OCI-LY3 (cell line): ENCODE measurements around the gene HIPK2.

Experiments
- H2AFZ ChIP-seq: fragments of 200-600, 300-600 bp; shearing (Covaris generic); 2 replicates; pipeline ENCODE4 v1.6.0; 2014; ENCODE audit warnings: antibody characterized with exemption, low read depth, low read length
- H3K27ac ChIP-seq: fragments of 200-600, 300-600 bp; sonication (generic); 2 replicates; pipeline ENCODE4 v1.5.1; 2014; ENCODE audit warnings: mild to moderate bottlenecking, low read length, moderate library complexity, mixed read lengths
- H3K27me3 ChIP-seq: fragments of 200-600, 300-600 bp; sonication (generic); 2 replicates; pipeline ENCODE4 v1.6.1; 2014; ENCODE audit warnings: low read depth, low read length, mixed read lengths
- H3K36me3 ChIP-seq: fragments of 200-600, 300-600 bp; sonication (generic); replicated peaks from 2 replicates; pipeline ENCODE3; 2014; ENCODE audit warnings: low read depth, low read length, mixed read lengths
- H3K4me1 ChIP-seq: fragments of 300-600, 200-600 bp; sonication (generic); 2 replicates; pipeline ENCODE4 v1.6.1; 2014; ENCODE audit warnings: low read length, mixed read lengths
- H3K4me2 ChIP-seq: fragments of 200-600, 300-600 bp; sonication (generic); 2 replicates; pipeline ENCODE4 v1.6.1; 2014; ENCODE audit warnings: low read length, mixed read lengths
- H3K4me3 ChIP-seq: fragments of 300-600, 200-600 bp; sonication (generic); 2 replicates; pipeline ENCODE4 v1.5.1; 2014; ENCODE audit warnings: antibody characterized with exemption, mild to moderate bottlenecking, low read length, moderate library complexity
- H3K79me2 ChIP-seq: fragments of 300-600, 200-600 bp; shearing (Covaris generic); 2 replicates; pipeline ENCODE4 v1.6.1; 2014; ENCODE audit warnings: mild to moderate bottlenecking, low read length, mixed read lengths
- H3K9ac ChIP-seq: fragments of 300-600, 200-600 bp; shearing (Covaris generic); 2 replicates; pipeline ENCODE4 v1.6.0; 2014; ENCODE audit warnings: mild to moderate bottlenecking, low read length, moderate library complexity
- H3K9me3 ChIP-seq: fragments of 200-600, 300-600 bp; shearing (Covaris generic); 2 replicates; pipeline ENCODE4 v1.6.1; 2014; ENCODE audit warnings: low read length, mixed read lengths; ENCODE audit not compliant: insufficient read depth
- H4K20me1 ChIP-seq: fragments of 200-600, 300-600 bp; sonication (generic); 2 replicates; pipeline ENCODE4 v1.6.1; 2016; ENCODE audit warnings: low read length, mixed read lengths; ENCODE audit not compliant: insufficient read depth
- EZH2phosphoT487 ChIP-seq: fragments of 200-600 bp; shearing (Covaris generic); IDR thresholded peaks from 2 replicates; pipeline ENCODE4 v1.6.1; 2018; ENCODE audit warnings: antibody characterized with exemption, mixed run types, low read depth
- TF ChIP-seq, protein P1 (sequence below): fragments of 200-600, 300-600 bp; sonication (generic); IDR thresholded peaks from 2 replicates; pipeline ENCODE4 v1.5.1; 2014; ENCODE audit warnings: antibody characterized with exemption, low read length, low read depth

Gene HIPK2

DNA sequence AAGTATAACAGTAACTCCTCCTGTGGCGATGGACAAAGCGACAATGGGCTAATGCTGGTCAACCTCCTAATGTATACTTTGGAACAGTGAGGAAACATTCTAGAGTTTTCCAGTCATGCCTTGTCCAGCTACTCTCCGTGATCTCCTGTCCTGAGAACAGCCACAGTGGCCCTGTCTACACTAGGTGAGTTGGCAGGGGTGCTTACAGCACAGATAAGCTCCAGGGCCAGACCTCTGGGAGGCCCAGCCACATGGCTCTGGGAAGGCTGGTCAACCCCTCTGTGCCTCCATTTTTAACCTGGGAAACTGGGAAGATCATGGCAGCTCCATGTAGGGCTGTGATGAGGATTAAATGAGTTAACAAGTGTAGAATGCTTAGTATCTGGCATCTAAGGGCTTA, 197.4 kb downstream of the HIPK2 start:
- no peaks in the 10 kb centered on the region for H4K20me1 ChIP-seq
- no peak overlapping the region for H3K27ac ChIP-seq
- H3K9me3 ChIP-seq: no peaks in the 10 kb centered on the region
- no peaks in the 10 kb centered on the region for H3K36me3 ChIP-seq
- no peak overlapping the region for H3K4me2 ChIP-seq
- no peaks in the 10 kb centered on the region for H3K79me2 ChIP-seq
- H3K27me3 ChIP-seq: no peaks in the 10 kb centered on the region
- no peak overlapping the region for H3K4me3 ChIP-seq
- TF ChIP-seq, protein P1, sequence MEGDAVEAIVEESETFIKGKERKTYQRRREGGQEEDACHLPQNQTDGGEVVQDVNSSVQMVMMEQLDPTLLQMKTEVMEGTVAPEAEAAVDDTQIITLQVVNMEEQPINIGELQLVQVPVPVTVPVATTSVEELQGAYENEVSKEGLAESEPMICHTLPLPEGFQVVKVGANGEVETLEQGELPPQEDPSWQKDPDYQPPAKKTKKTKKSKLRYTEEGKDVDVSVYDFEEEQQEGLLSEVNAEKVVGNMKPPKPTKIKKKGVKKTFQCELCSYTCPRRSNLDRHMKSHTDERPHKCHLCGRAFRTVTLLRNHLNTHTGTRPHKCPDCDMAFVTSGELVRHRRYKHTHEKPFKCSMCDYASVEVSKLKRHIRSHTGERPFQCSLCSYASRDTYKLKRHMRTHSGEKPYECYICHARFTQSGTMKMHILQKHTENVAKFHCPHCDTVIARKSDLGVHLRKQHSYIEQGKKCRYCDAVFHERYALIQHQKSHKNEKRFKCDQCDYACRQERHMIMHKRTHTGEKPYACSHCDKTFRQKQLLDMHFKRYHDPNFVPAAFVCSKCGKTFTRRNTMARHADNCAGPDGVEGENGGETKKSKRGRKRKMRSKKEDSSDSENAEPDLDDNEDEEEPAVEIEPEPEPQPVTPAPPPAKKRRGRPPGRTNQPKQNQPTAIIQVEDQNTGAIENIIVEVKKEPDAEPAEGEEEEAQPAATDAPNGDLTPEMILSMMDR: no peak
- no peak for TF ChIP-seq EZH2phosphoT487
- H2AFZ ChIP-seq: no peak overlapping the region
- H3K9ac ChIP-seq: no peak overlapping the region
- H3K4me1 ChIP-seq: no peaks in the 10 kb centered on the region

DNA sequence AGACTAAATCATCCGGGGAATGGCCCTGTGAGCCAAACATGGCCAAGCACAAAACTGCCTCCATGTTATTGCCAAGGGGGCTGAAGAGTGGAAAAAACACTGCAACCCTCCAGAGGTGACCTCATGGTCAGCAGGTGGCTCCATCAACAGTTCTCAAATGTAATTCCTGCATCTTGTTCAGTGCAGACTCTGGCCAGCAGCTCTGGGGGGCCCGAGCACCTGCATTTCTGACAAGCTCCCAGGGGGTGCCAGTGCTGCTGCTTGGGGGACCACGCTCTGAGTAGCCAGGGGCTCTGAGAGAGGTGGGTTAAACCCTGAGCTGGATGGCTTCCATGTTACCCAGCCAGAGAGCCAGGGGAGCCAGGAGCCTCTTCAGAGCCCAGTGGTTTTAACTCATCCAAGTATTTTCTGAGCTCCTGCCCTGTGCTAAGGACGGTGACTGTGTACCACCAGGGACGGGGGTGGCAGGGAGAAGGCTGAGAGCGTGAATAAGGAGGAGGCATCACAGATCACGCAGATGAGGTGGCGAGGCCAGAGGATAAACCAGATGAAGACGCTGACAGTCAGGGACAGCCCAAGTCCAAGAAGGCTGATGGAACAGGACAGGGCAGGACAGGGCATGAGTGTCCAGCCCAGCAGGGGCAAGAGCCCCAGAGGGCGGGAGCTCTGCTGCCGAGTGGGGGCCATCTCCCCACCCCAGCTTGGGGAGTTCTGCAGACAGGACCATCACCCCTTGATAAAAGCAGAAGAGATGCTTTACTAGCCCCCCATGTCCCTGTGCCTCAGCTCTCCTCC, 201.4 kb downstream of the HIPK2 start:
- Histone ChIP-seq H3K4me2 (no peak overlapping the region), H3K27ac (no peak overlapping the region), H3K9ac (no peak overlapping the region), H3K9me3 (no peaks in the 10 kb centered on the region), H3K36me3 (no peaks in the 10 kb centered on the region), H3K79me2 (no peaks in the 10 kb centered on the region), H2AFZ (no peak overlapping the region), H3K4me3 (no peak overlapping the region), H3K4me1 (no peaks in the 10 kb centered on the region), H3K27me3 (no peaks in the 10 kb centered on the region), H4K20me1 (no peaks in the 10 kb centered on the region)
- TF ChIP-seq EZH2phosphoT487: no peak
- TF ChIP-seq, protein P1: no peak

DNA sequence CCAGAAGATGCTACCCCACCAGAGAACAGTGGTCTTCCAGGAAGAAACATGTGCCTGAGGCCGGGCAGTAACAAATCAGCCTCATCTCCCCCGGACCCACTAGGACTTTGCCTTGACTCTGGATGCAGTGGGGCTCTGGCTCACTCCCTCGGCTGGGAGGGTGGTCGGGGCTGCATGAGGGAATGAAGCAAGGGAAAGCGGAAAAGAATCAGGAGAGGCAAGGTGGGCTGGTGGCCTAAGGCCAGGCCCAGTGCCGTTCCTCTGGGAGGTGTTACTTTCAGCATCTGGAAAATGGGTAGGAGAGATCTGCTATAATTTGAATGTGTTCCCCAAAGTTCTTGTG, 202.5 kb downstream of the HIPK2 start:
- no peaks in the 10 kb centered on the region for H4K20me1 ChIP-seq
- no peaks in the 10 kb centered on the region for H3K36me3 ChIP-seq
- TF ChIP-seq, protein P1: no peak
- TF ChIP-seq EZH2phosphoT487: no peak
- no peak overlapping the region for H3K27ac ChIP-seq
- H3K9ac ChIP-seq: no peak overlapping the region
- no peak overlapping the region for H3K4me3 ChIP-seq
- no peaks in the 10 kb centered on the region for H3K4me1 ChIP-seq
- H3K79me2 ChIP-seq: no peaks in the 10 kb centered on the region
- H2AFZ ChIP-seq: no peak overlapping the region
- no peak overlapping the region for H3K4me2 ChIP-seq
- H3K9me3 ChIP-seq: no peaks in the 10 kb centered on the region
- no peaks in the 10 kb centered on the region for H3K27me3 ChIP-seq

DNA sequence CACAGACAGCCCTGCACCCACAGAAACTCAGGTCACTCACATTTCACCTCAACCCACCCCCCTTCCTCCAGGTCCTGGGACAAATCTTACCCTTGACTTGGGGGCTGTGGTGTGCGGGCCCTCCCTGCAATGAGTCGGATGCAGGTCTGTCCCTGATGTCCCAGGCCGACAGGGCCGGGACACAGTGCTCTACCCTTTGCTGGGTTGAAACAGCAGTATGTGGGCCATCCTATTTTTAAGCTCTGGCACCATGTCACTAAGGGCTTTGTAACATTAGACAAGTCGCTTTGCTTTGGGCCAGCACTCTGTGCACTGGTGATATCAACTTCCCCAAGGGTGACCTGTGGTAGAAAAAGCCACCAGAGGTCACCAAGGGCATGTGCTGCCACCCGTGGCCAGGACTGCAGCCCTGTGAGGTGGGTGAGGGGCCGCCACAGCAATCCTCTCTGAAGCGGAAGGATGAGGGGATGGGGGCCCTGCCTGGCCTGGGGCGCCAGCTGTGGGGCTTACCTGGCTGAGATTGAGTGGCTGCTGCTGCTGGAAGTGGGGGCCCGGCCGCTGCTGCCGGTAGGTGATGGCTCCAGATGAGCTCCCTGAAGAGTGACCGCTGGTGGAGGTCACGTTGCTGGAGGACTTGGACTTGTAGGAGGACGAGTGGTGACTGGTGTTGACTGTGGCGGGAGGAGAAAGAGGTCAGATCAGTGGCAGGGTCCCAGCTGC, 203.0 kb downstream of the HIPK2 start:
- TF ChIP-seq, protein P1: no peak
- TF ChIP-seq EZH2phosphoT487: no peak
- Histone ChIP-seq H3K9ac (no peak overlapping the region), H4K20me1 (no peaks in the 10 kb centered on the region), H2AFZ (no peak overlapping the region), H3K9me3 (no peaks in the 10 kb centered on the region), H3K4me2 (no peak overlapping the region), H3K27me3 (no peaks in the 10 kb centered on the region; the same call in 1 of the 2 replicates), H3K36me3 (no peaks in the 10 kb centered on the region), H3K79me2 (no peaks in the 10 kb centered on the region), H3K27ac (no peak overlapping the region), H3K4me3 (no peak overlapping the region), H3K4me1 (no peaks in the 10 kb centered on the region)
